Measurements from ENCODE around the gene DGCR2. TPM values are rescaled to one million over a fixed set of nuclear protein-coding genes. Genes with fewer than 3 reads are reported as not detected.
"Not testable (repeated sequence)": the region's sequence is repeated elsewhere in the genome, so short reads cannot be mapped to it uniquely, and the experiment has no call there.

The DGCR2 gene
- total and polyA plus RNA-seq, 2 donors from 2014 or later: 37.5 to 67.7 TPM

GRCh38 chr22:19016081-19016766 lies 106.0 kb downstream of the DGCR2 start:
- H3K4me3 ChIP-seq (ENCODE audit: low read length in 3 of 3): no peak overlapping the region
- no peaks in the 10 kb centered on the region for H3K9me3 ChIP-seq (ENCODE audit: control insufficient read depth in 2 of 3, insufficient read depth in 1 of 3, low read length in 3 of 3)
- intact Hi-C loops (cut with DNase I): no loop called here
- H3K36me3 ChIP-seq (ENCODE audit: control insufficient read depth in 2 of 3, insufficient read depth in 3 of 3, low read length in 3 of 3): no peaks in the 10 kb centered on the region
- H3K27me3 ChIP-seq (ENCODE audit: control insufficient read depth, insufficient read depth, low read length): no peaks in the 10 kb centered on the region
- H3K27ac ChIP-seq (ENCODE audit: low read depth in 2 of 2, low read length in 2 of 2): no peak overlapping the region
- no peak for TF ChIP-seq CTCF (IDR thresholded peaks at IDR 0.05; ENCODE audit: borderline replicate concordance, extremely low read depth, insufficient read depth)
- FAIRE-seq: no peak
- no peak for DNase-seq
- H3K9ac ChIP-seq (ENCODE audit: low read length in 3 of 3): no peak overlapping the region
- H3K4me1 ChIP-seq (ENCODE audit: control insufficient read depth in 2 of 3, insufficient read depth in 2 of 3, low read depth in 1 of 3, low read length in 3 of 3): no peaks in the 10 kb centered on the region

- Histone ChIP-seq H3K9me3 (ENCODE audit: control insufficient read depth in 2 of 3, insufficient read depth in 1 of 3, low read length in 3 of 3) (no peaks in the 10 kb centered on the region), H3K9ac (ENCODE audit: low read length in 3 of 3) (no peak overlapping the region), H3K27ac (ENCODE audit: low read depth in 2 of 2, low read length in 2 of 2) (no peak overlapping the region), H3K36me3 (ENCODE audit: control insufficient read depth in 2 of 3, insufficient read depth in 3 of 3, low read length in 3 of 3) (no peaks in the 10 kb centered on the region), H3K27me3 (ENCODE audit: control insufficient read depth, insufficient read depth, low read length) (no peaks in the 10 kb centered on the region), H3K4me3 (ENCODE audit: low read length in 3 of 3) (no peak overlapping the region), H3K4me1 (ENCODE audit: control insufficient read depth in 2 of 3, insufficient read depth in 2 of 3, low read depth in 1 of 3, low read length in 3 of 3) (no peaks in the 10 kb centered on the region)
- TF ChIP-seq CTCF (IDR thresholded peaks at IDR 0.05; ENCODE audit: borderline replicate concordance, extremely low read depth, insufficient read depth): no peak
- DNase-seq (no peak), FAIRE-seq (no peak)
- intact Hi-C loops (cut with DNase I): no loop called here
Observed at GRCh38 chr22:19014886-19015285, 107.3 kb downstream of the DGCR2 start.

- intact Hi-C loops (cut with DNase I): not testable (repeated sequence)
Observed at GRCh38 chr22:19013881-19014598, 108.2 kb downstream of the DGCR2 start.

GRCh38 chr22:19013411-19013810 lies 108.8 kb downstream of the DGCR2 start:
- DNase-seq; H3K27ac ChIP-seq (ENCODE audit: low read depth in 2 of 2, low read length in 2 of 2); H3K27me3 ChIP-seq (ENCODE audit: control insufficient read depth, insufficient read depth, low read length); intact Hi-C loops (cut with DNase I); H3K9ac ChIP-seq (ENCODE audit: low read length in 3 of 3); H3K4me1 ChIP-seq (ENCODE audit: control insufficient read depth in 2 of 3, insufficient read depth in 2 of 3, low read depth in 1 of 3, low read length in 3 of 3); FAIRE-seq; H3K9me3 ChIP-seq (ENCODE audit: control insufficient read depth in 2 of 3, insufficient read depth in 1 of 3, low read length in 3 of 3); H3K36me3 ChIP-seq (ENCODE audit: control insufficient read depth in 2 of 3, insufficient read depth in 3 of 3, low read length in 3 of 3); H3K4me3 ChIP-seq (ENCODE audit: low read length in 3 of 3): not testable (repeated sequence)

More at GRCh38 chr22:19013881-19014598, 108.2 kb downstream of the DGCR2 start:
- FAIRE-seq; H3K4me3 ChIP-seq (ENCODE audit: low read length in 3 of 3); DNase-seq; H3K27me3 ChIP-seq (ENCODE audit: control insufficient read depth, insufficient read depth, low read length); H3K27ac ChIP-seq (ENCODE audit: low read depth in 2 of 2, low read length in 2 of 2); H3K4me1 ChIP-seq (ENCODE audit: control insufficient read depth in 2 of 3, insufficient read depth in 2 of 3, low read depth in 1 of 3, low read length in 3 of 3); H3K9me3 ChIP-seq (ENCODE audit: control insufficient read depth in 2 of 3, insufficient read depth in 1 of 3, low read length in 3 of 3); H3K9ac ChIP-seq (ENCODE audit: low read length in 3 of 3); H3K36me3 ChIP-seq (ENCODE audit: control insufficient read depth in 2 of 3, insufficient read depth in 3 of 3, low read length in 3 of 3): not testable (repeated sequence)

All from kidney (tissue), 14 donors.